HK-2 (cell line): Measurements from ENCODE around the gene AGAP1.
"Not testable (repeated sequence)": the region's sequence is repeated elsewhere in the genome, so short reads cannot be mapped to it uniquely, and the experiment has no call there.

Experiments used
- DNase-seq: peaks from one replicate; pipeline ENCODE4 v3.0.0-alpha.2; 2018; ENCODE audit not compliant: unreplicated experiment

Gene AGAP1

GRCh38 chr2:236090826-236091225, 597.0 kb downstream of the AGAP1 start:
- not testable (repeated sequence) for DNase-seq

DNA sequence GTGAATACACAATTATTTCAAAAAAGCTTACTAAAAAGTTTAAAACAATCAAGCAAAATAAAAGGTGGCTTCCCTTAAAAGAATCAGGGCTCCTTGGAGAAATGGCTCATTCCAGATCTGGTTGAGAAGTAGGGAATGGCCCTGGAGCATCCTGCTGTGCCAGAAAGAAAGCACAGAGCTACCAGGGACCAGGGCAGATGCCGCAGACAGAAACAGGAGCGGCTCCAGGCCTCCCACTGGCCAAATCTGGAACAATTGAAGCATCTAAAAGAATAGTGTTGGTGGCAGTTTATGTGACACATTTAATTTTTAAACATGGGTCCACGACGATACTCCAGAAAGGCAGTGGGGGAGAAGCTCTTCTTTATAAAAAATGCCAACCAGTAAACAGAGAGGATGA, 598.9 kb downstream of the AGAP1 start:
- no peak for DNase-seq

DNA sequence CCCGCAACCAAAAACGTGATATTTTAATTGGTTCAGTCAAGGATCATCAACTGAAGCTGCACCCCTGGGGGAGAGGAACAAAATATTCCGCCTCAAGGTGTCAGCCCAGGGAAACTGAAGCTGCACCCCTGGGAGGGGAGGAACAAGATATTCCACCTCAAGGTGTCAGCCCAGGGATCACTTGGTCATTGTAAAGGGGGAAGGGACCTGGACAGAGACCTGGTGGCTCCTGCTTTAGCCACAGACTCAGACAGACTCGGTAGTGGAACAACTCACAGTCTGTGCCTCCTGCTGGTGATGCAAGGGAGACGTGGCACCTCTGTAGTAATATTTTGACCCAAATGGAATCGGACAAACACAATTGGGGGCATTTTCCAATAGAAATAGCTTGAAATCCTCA, 599.3 kb downstream of the AGAP1 start:
- DNase-seq: no peak

DNA sequence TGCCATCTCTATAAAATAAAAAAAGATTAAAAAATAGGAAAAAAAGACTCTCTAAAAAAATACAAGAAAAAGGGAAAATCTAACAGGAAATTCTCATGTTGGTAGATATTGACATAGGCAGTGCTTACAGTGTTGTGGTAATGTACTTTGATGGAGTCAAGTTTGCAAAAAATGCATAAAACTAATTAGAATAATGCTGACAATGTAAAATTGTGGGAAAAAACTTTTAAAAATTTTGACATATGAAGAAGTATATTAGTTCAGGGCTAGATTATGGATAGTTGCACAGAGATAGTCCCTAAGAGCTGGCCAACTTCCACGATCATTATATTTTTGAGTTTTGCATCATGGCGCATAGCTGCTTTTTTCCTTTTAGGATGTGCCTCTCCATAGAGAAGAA, 601.7 kb downstream of the AGAP1 start:
- no peak for DNase-seq

DNA sequence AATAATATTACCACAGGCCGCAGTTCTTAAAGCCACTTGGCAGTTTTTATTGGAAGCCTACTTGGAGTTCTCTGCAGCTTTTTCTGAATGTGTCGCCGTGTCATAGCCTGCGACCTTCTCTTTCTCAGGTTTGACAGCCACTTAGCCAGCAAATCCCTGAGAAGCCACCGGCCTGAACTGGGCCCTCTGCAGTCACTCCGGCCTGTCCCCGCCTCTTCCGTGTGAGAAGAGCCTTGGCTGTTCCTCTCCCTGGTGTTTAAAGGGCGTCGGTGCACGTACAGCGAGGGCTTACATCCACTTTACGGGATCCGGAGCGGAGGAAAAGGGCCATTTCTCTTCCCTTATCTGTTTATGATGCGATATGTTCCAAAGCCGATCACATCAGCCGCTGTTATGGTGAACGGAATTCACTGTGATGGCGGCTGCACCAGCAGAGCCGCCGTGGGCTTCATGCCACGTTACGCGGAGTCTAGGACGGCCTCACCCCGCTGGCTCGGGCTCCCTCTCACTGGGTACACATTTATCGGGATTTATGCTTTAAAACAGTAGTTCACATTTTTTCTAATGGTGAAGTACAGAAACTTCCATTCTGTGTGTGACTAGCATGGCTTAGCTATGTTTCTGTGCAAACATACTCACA, 607.6 kb downstream of the AGAP1 start:
- DNase-seq: no peak

DNA sequence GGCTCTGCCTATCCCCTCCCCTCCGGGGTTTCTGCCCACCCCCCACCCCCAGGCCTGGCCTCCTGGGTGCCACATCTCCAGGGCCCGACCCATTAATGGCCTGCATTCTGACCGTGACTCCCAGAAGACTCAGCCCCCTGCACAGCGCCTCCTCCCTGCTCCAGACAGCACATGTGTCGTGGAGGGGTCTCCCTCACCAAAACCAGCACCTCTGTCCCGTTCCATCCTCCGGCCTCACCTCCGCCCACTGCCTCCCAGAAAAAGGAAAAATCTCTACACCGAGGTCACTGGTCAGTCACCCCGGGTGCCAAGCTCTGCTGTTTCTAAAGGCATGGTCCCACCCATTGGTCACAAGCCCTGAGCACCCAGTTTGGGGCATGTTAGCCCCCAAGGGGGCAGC, 609.1 kb downstream of the AGAP1 start:
- no peak for DNase-seq

- DNase-seq: no peak
Measured at GRCh38 chr2:236103981-236104380, 610.1 kb downstream of the AGAP1 start.

DNA sequence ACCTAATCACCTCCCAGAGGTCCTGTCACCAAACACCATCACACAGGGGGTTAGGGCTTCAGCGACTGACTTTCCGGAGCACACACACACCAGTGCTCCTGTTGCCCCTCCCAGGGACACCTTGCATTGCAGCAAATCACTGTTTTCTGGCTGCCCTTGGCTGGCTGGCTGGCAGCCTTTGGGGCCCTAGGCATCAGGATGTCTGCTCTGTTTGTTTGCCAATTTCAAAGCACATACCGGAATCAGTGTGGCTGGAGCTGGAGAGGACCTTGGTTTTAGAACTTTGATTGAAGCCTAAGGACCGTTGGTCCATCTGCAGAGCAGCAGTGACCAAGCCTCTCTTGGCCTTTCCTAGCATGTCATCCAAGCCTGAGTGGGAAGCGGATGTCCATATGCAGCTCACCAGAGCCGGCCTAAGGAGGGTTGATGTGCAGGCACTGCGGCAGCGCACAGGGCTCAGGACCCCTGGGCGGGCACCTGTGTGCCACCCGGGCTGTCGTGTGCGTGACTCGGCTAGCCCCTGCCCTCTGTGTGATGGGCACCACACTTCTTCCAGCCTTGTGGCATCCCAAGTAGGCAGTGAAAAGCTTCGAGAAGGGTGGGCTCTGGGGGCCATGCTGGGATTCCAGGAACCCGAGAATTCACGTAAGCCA, 612.2 kb downstream of the AGAP1 start:
- no peak for DNase-seq

DNA sequence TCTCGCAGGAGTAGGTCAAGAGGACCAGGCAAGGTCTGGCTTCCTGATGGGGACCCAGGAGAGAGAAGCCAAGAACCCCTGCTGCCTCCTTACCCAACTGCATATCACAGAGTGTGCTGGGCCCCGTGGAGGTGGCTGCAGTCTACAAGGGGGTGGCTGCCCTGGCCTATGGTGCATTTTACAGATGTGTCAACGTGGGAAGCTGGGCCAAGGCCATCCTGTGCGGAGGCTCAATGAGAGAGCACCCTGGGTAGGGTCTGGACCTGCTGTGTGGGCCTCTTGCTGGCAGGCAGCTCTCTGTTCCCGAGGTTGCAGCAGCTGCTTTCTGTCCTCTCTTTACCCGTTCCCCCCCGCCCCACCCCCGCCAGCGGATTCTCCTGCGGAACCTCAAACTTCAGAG, 612.9 kb downstream of the AGAP1 start:
- DNase-seq: no peak

- DNase-seq: no peak
Measured at GRCh38 chr2:236107536-236107935, 613.7 kb downstream of the AGAP1 start.

DNA sequence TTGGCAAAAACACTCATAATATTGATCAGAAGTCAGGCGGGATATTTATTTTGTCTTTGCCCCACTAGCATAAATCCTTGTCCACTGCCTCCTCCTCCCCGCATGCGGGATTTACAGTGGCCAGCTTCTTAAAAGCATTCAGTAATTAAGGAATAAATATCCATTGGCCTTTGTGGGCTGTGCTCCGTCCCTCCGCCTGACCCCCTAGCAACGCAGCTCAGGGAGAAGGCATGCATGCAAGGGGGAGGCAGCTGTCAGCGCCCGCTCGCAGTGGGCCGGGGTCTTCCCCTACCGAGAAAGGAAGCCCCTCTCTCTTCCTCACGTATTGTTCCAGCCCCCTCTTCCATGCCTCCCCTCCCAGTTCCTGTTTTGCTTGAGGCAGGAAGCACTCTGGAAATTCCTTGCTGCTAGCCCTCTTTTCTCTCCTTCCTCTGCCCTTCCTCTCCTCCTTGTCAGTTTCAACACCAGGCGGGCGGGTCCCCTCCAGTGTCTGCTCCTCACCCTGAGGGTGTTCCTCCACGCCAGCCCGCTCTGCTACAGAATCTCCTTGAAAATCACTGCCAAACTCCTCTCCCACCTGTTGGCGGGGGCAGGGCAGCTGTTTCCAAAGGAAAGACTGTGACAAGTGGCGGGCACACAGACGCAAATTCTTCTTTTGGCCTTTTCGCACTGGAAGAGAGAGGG, 614.2 kb downstream of the AGAP1 start:
- DNase-seq: no peak

GRCh38 chr2:236109061-236109460, 615.2 kb downstream of the AGAP1 start:
- DNase-seq: no peak

- DNase-seq: no peak
Measured at GRCh38 chr2:236109473-236109872, 615.6 kb downstream of the AGAP1 start.

- DNase-seq: no peak
Measured at GRCh38 chr2:236112466-236112865, 618.6 kb downstream of the AGAP1 start.

- no peak for DNase-seq
Measured at GRCh38 chr2:236113425-236113824, 619.6 kb downstream of the AGAP1 start.

- no peak for DNase-seq
Measured at GRCh38 chr2:236113948-236114347, 620.1 kb downstream of the AGAP1 start.

DNA sequence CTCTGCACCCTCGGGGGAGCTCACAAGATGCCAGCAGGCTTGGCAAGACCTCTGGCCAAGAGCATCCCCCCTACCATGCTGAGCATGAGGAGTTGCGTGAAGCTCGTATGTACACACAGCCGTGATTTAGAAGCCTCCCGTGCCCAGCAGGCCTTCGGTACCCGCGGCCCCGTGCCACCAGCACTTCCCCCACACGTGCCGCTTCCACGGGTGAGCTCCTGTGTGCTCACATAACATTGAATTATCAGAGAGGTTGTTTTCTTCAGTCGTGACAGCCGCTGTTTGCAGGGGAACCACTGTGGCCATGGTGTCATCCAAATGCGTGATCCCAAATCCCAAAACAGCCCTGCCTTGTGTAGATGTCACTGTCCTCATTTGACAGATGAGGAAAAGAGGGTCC, 621.1 kb downstream of the AGAP1 start:
- DNase-seq: no peak

GRCh38 chr2:236117401-236117800, 623.6 kb downstream of the AGAP1 start:
- DNase-seq: no peak

- DNase-seq: no peak
Measured at GRCh38 chr2:236117861-236118269, 624.0 kb downstream of the AGAP1 start.

- no peak for DNase-seq
Measured at GRCh38 chr2:236119003-236119402, 625.2 kb downstream of the AGAP1 start.

GRCh38 chr2:236119476-236119875, 625.6 kb downstream of the AGAP1 start:
- DNase-seq: no peak

GRCh38 chr2:236120141-236120601, 626.3 kb downstream of the AGAP1 start:
- no peak for DNase-seq

- no peak for DNase-seq
Measured at GRCh38 chr2:236120829-236121228, 627.0 kb downstream of the AGAP1 start.
